HG03175 (cell line): Measurements from ENCODE around the gene ATXN7.

Experiments used
- ATAC-seq: cut with Tn5 transposase; IDR thresholded peaks from one replicate; pipeline ENCODE4 v1.9.1; 2021; ENCODE audit warnings: mild to moderate bottlenecking, moderate library complexity; ENCODE audit not compliant: unreplicated experiment

ATXN7 gene

GRCh38 chr3:63933459-63933858 is 69.8 kb downstream of the ATXN7 start:
- ATAC-seq = peak; percentile 71

GRCh38 chr3:63934041-63934866 is 70.6 kb downstream of the ATXN7 start:
- no peak for ATAC-seq

GRCh38 chr3:63936925-63937324 is 73.3 kb downstream of the ATXN7 start:
- ATAC-seq = no peak

- peak; percentile 72 for ATAC-seq
Measured at GRCh38 chr3:63937661-63938651, 74.3 kb downstream of the ATXN7 start.

GRCh38 chr3:63940389-63940757 is 76.7 kb downstream of the ATXN7 start:
- no peak for ATAC-seq

- ATAC-seq = no peak
Measured at GRCh38 chr3:63942528-63942927, 78.9 kb downstream of the ATXN7 start.

GRCh38 chr3:63943678-63944077 is 80.0 kb downstream of the ATXN7 start:
- ATAC-seq = no peak

GRCh38 chr3:63945558-63946096 is 82.0 kb downstream of the ATXN7 start:
- no peak for ATAC-seq

- ATAC-seq = no peak
Measured at GRCh38 chr3:63946753-63947152, 83.1 kb downstream of the ATXN7 start.

- no peak for ATAC-seq
Measured at GRCh38 chr3:63947594-63947993, 83.9 kb downstream of the ATXN7 start.

GRCh38 chr3:63949005-63949404 is 85.3 kb downstream of the ATXN7 start:
- ATAC-seq = no peak

- no peak for ATAC-seq
Measured at GRCh38 chr3:63950698-63951097, 87.0 kb downstream of the ATXN7 start.

- peak; percentile 63 for ATAC-seq
Measured at GRCh38 chr3:63951492-63952247, 88.0 kb downstream of the ATXN7 start.

GRCh38 chr3:63952248-63952594 is 88.6 kb downstream of the ATXN7 start:
- ATAC-seq = no peak

GRCh38 chr3:63954182-63954581 is 90.5 kb downstream of the ATXN7 start:
- ATAC-seq = no peak

GRCh38 chr3:63955036-63955650 is 91.5 kb downstream of the ATXN7 start:
- no peak for ATAC-seq

- no peak for ATAC-seq
Measured at GRCh38 chr3:63955830-63956545, 92.3 kb downstream of the ATXN7 start.

GRCh38 chr3:63959146-63959545 is 95.5 kb downstream of the ATXN7 start:
- ATAC-seq = no peak

GRCh38 chr3:63960048-63960711 is 96.5 kb downstream of the ATXN7 start:
- no peak for ATAC-seq
